Measurements from ENCODE around the gene PNMA6E.
"Not testable (repeated sequence)": the region's sequence is repeated elsewhere in the genome, so short reads cannot be mapped to it uniquely, and the experiment has no call there.

The PNMA6E gene

DNA sequence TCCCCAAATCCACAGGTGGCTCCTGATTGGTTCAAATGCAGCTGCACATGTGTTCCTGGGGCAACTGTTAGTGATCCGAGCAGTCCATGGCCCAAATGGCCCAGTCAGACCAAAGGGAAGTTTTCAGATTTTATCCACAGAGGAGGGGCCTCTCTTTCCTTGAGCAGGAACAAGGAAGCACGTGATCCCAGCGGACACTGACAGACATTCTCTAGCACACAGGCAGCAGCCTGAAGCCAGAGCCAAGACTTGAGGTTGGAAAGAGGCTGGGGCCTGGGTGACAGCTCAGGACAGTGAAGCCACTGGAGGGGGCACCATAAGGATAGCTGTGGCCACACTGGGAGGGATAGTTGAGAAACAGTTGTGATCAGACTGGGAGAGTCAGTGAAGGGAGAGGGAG lies 6.6 kb upstream of the PNMA6E start:
- DNase-seq = no peak

- no peak for DNase-seq
Measured at GRCh38 chrX:153406903-153407302, 5.8 kb upstream of the PNMA6E start.

DNA sequence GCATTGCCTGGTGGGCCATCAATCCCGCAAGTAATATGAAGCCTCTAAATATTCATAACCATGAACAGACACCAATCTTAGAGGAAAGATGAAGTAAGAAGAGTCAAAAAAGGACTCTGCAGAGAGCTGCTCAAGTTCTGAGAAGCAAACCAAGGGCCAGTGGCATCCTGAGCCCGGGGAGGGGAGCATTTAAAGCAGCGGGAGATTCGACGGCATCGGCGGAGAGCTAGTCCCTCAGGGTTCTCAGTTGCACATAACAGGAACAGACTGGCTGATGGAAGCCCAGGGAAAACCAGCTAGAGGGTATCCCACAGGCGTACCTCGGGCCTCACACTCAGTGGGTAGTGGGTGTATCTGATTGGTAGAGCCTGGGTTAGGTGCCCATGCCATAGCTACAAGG lies 4.9 kb upstream of the PNMA6E start:
- no peak for DNase-seq

GRCh38 chrX:153405426-153405825 lies 4.3 kb upstream of the PNMA6E start:
- no peak for DNase-seq

- not testable (repeated sequence) for DNase-seq
Measured at GRCh38 chrX:153404333-153404732, 3.2 kb upstream of the PNMA6E start.

DNA sequence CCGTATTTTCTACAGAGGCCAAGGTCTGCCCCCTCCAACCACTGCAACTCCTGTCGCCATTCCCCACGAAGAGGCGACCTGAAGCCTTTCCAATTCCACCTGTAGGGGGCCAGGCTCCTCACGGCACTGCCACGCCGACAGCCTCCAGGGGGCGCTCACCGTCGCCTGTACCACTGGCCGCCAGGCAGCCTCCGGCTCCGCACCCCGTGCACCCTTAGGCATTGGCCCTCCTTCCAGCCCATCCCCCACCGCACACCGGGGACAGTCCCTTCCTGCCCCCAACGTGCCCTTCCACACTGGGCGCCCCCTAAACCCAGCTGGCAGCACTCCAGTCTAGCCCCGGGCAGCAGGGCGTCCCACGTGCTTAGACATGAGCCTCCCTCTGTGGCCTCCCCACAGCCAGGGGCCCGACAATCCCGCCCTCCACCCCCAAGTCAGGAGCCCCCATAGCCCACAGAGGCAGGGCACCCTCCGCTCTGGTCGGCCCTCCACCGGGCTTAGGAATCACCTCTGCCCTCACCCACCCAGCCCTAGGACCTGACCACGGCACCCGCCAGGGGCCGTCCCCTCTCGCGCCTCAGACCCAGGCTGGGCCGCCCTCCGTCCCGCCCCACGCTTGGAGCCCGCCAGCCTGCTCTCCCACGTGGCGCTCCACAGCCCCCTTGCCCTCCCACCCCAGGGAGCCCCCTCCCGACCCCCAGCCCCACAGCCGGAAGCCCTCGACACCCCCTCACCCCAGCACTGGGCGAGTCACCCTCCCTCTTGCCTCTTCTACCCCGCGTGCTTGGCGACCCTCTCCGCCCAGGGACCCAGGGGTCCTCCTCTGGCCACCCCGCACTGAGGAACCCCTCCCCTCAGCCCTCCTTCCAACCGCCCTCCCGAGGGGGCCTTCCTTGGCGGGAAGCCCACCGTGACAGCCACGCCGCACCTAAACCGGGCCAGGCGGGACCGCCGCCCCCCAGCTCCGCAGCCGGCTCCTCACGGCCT lies 711 bp downstream of the PNMA6E start:
- peak; percentile 76 for DNase-seq

- DNase-seq = no peak
Measured at GRCh38 chrX:153398275-153398960, 2.7 kb downstream of the PNMA6E start.

- no peak for DNase-seq
Measured at GRCh38 chrX:153397256-153397960, 3.7 kb downstream of the PNMA6E start.

DNA sequence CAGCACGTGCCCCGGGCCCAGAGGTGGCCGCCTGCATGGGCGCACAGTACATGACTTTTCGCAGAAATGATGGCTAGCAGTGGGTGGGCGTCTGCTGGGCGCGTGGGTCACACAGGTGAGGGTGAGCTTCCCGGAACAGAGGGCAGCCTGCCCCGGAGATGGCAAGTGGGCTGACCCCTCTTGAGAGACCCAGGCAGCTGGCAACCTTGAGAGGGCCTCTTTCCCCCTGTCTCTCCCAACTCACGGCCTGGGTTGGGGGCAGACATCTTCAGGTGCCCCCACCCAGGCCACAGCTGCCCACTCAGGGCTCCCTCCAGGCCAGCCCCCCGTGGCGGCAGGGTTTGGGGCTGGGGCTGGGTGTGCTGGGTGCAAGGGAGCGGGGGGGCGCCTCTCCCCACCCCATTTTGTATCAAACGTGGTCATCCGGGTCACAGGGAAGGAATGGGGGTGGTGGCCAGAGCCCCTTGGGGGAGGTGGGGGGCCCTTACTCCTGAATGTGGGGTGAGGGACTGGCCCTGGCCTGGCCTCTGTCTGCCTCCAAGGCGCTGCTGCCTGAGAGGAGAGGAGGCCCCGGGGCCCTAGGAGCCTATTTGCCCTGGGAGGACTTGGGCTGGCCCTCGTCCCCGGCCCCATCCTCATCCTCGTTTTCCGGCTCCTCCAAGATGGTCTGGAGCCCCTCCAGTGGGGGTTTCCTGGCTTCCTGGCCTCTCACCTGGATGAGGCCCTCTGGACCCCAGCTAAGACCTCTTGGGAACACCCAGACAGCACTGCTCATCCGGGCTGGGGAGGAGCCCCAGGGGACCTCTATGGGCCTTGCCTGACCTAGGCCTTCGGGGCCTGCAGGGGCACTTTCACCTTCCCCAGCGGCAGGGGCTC lies 4.6 kb downstream of the PNMA6E start:
- no peak for DNase-seq

- DNase-seq = no peak
Measured at GRCh38 chrX:153395613-153396319, 5.4 kb downstream of the PNMA6E start.

GRCh38 chrX:153394612-153395011 lies 6.5 kb downstream of the PNMA6E start:
- DNase-seq = no peak

- no peak for DNase-seq
Measured at GRCh38 chrX:153392642-153393321, 8.4 kb downstream of the PNMA6E start.

DNA sequence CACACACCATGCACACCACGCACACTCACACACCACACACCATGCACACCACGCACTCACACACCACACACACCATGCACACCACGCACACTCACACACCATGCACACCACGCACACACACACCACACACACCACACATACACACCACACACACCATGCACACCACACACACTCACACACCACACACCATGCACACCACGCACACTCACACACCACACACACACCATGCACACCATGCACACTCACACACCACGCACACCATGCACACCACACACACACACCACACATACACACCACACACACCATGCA lies 11.7 kb downstream of the PNMA6E start:
- DNase-seq = not testable (repeated sequence)

GRCh38 chrX:153388722-153389459 lies 12.3 kb downstream of the PNMA6E start:
- DNase-seq = no peak

GRCh38 chrX:153387987-153388721 lies 13.0 kb downstream of the PNMA6E start:
- DNase-seq = no peak

DNA sequence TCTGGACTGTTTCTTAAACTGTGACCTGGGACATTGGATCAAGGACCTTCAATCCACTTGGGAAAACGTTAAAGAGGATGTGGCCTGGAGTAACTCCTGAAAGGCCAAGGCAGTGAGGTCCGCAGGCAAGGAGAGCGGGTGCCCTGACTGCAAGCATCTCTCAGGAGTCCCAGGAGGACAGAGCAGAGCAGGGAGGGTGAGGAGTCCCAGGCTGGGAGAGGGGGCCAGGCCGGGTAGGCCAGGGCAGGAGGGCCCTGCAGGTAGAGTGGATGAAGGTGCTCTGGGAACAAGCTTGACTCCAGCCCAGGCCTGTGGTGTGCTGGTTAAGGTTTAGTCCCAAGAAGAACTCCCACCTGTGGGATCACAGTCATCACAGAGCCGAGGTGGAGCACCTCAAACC lies 13.8 kb downstream of the PNMA6E start:
- no peak for DNase-seq

GRCh38 chrX:153386097-153386496 lies 15.1 kb downstream of the PNMA6E start:
- DNase-seq = no peak

- DNase-seq = not testable (repeated sequence)
Measured at GRCh38 chrX:153384973-153385372, 16.2 kb downstream of the PNMA6E start.

GRCh38 chrX:153384390-153384789 lies 16.8 kb downstream of the PNMA6E start:
- no peak for DNase-seq

All from activated CD4-positive, alpha-beta T cell treated with anti-CD3 and anti-CD28 coated beads for 48 hours (primary cell).